ENCODE results near the gene VEZT.

GRCh38 chr12:95279856-95280255, 62.2 kb downstream of the VEZT start:
- no peak for TF ChIP-seq POLR2AphosphoS5 (IDR thresholded peaks at IDR 0.05; ENCODE audit: low read depth)
- TF ChIP-seq CTCF (IDR thresholded peaks at IDR 0.05; ENCODE audit: insufficient read depth, low read length): no peak
- no peak for TF ChIP-seq REST (IDR thresholded peaks at IDR 0.05; ENCODE audit: insufficient replicate concordance, low read depth)
- no peak for TF ChIP-seq GABPA (IDR thresholded peaks at IDR 0.05; ENCODE audit: low read depth)
- no peak for TF ChIP-seq SPI1 (IDR thresholded peaks at IDR 0.05; ENCODE audit: borderline replicate concordance, low read depth)
